ENCODE data around the gene ZSWIM6. TPM values are rescaled to one million over a fixed set of nuclear protein-coding genes. Genes with fewer than 3 reads are reported as not detected.
A peak's percentile ranks its signal among the peaks of the same experiment; 100 is the strongest.

ZSWIM6 gene
- total RNA-seq, 1 donor from 2014 or later: 18.1 TPM

- ATAC-seq: no peak
- Histone ChIP-seq H3K4me1 (peaks cover 47% of the 10 kb centered on the region), H3K4me3 (no peak overlapping the region), H3K27me3 (ENCODE audit: low read depth) (no peaks in the 10 kb centered on the region), H3K27ac (no peak overlapping the region), H3K36me3 (no peaks in the 10 kb centered on the region), H3K9me3 (no peaks in the 10 kb centered on the region)
- intact Hi-C loops (cut with DNase I): no loop called here
- DNase-seq: no peak
- TF ChIP-seq CTCF (IDR thresholded peaks at IDR 0.05): no peak
Measured at GRCh38 chr5:61321669-61322068, 10.4 kb upstream of the ZSWIM6 start.

- TF ChIP-seq CTCF (IDR thresholded peaks at IDR 0.05): no peak
- no peaks in the 10 kb centered on the region for H3K9me3 ChIP-seq
- no peak overlapping the region for H3K4me3 ChIP-seq
- H3K4me1 ChIP-seq: peaks cover 47% of the 10 kb centered on the region
- H3K36me3 ChIP-seq: no peaks in the 10 kb centered on the region
- DNase-seq: peak; percentile 53
- ATAC-seq: peak; percentile 83 to 87
- H3K27me3 ChIP-seq (ENCODE audit: low read depth): no peaks in the 10 kb centered on the region
- intact Hi-C loops (cut with DNase I): no loop called here
- peak overlapping the region; percentile 22 for H3K27ac ChIP-seq
Measured at GRCh38 chr5:61322738-61323725, 9.0 kb upstream of the ZSWIM6 start.

DNA sequence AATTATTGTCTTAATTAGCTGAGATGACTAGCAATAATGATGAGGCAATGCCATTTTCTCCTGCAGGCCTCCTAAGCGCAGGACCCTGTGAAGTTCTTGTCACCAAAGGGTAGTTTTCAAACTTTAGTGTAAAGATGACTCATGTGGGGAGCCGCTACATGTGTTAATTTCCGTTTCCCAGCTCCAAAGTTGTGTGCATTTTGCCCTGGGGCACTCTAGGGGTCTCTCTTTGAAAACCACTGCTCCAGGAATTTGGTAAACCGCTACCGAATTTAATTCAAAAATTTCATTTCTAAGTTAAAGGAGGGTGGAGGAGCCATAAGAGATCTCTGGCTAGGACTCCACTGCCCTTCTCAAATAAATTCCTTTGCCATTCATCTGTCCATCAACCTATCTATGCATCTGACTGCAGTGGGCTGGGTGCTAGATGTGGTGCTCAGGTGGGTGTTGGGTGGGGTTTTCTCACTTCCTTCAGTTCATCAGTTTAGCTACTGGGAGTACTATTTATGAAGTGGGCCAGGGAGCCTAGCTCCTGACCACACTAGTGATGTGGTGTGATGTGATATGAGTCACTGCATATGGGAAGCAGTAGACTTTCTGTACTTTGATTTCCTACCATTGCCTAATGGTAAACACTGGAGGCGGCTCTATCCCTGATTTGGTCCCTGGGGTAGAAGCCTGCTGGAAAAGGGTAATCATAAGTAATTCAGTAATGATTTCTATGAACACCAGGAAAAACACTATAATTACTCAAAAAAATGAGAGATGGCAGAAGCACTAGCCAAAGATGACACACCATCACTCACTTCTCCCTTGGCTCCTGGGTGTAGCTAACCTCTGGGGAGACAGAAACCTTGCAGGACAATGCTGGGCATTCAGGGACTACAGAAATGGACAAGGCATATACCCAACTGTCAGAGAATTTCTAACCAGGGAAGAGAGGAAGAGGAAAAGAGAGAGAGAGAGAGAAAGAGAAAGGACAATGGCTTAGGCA lies 4.0 kb upstream of the ZSWIM6 start:
- ATAC-seq (no peak), DNase-seq (no peak)
- no peaks in the 10 kb centered on the region for H3K9me3 ChIP-seq
- no peaks in the 10 kb centered on the region for H3K36me3 ChIP-seq
- no peak overlapping the region for H3K4me3 ChIP-seq
- H3K4me1 ChIP-seq: peaks cover 25% of the 10 kb centered on the region
- TF ChIP-seq CTCF (IDR thresholded peaks at IDR 0.05): no peak
- intact Hi-C loops (cut with DNase I): no loop called here
- no peaks in the 10 kb centered on the region for H3K27me3 ChIP-seq (ENCODE audit: low read depth)
- no peak overlapping the region for H3K27ac ChIP-seq

DNA sequence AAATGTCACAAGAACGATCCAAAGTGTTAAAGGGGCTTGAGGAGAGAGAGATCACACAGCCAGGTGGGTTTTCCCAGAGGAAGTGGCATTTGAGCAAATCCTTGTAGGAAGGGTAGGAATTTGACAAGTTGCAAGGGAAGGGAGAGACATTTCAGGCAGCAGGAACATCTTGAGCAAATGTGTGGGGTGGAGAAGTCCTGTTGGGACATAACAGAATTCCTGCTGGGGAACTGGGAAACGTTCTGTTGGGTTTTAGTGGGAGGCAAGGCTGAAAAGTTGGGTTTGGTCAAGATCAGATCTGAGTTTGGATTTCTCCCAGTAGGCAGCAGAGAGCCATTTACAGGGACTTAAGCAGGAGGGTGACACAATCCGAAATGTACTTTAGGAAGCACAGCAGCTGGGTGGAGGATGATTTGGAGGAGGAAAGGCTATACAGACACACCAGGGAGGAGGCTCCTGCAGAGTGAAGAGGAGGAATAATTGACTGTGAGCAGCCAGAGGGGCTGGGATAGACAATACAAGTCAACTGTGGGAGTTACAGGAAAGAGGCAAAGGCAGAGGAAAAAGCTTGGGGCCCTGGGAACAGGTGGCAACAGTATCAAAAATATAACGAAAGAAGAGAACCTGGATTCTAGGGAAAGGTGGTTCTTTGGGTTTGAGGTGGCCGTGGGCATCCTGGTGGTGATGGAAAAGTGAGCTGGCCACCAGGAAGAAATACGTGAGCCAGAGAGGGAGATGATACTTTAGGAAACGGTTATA lies 3.1 kb upstream of the ZSWIM6 start:
- intact Hi-C loops (cut with DNase I): no loop called here
- TF ChIP-seq CTCF (IDR thresholded peaks at IDR 0.05): no peak
- ATAC-seq: no peak
- no peak for DNase-seq
- H3K4me3 ChIP-seq: no peak overlapping the region
- no peak overlapping the region for H3K27ac ChIP-seq
- H3K36me3 ChIP-seq: no peaks in the 10 kb centered on the region
- H3K27me3 ChIP-seq (ENCODE audit: low read depth): no peaks in the 10 kb centered on the region
- H3K9me3 ChIP-seq: no peaks in the 10 kb centered on the region
- peaks cover 16% of the 10 kb centered on the region for H3K4me1 ChIP-seq
